ENCODE measurements around the gene HRK.

DNA sequence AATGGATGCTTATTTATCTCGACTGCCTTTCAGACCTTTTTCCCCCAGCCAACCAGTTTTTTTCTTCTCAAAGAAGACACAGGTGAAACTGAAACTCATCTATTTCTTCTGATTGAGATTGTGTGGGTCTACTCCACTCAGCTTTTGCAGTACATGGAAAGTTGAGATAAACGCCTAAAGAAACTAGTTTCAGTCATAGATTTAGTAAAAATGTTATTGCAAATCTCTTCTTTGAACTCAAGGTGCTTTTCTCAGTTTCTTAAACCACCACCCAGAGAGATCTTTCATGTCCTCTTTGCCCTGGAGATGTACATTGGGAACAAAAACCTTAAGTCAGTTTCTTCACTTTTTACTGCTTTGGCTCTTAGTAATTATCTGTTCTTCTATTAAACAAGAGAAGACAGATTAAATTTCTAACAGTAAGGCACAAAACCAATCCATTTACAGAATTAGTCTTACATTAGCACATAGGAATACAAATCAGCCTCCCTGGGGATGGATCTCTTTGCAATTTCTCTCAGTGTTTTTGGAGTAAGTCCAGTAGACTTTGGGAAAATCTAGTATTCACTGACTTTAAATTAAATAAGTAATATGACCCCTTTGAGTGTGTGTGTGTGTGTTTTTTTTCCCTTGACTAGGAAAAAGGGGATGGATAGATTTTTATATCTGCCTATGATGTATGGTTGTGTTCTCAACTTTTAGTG lies 41.1 kb upstream of the HRK start:
- TF ChIP-seq POLR2AphosphoS5 (IDR thresholded peaks at IDR 0.05; ENCODE audit: low read depth, low read length) (no peak), SP5 (CRISPR knock-in tag; IDR thresholded peaks at IDR 0.05; ENCODE audit: borderline replicate concordance, low read depth) (no peak)
